ENCODE data around the gene PSMB2.
A peak's percentile ranks its signal among the peaks of the same experiment; 100 is the strongest.

The PSMB2 gene

DNA sequence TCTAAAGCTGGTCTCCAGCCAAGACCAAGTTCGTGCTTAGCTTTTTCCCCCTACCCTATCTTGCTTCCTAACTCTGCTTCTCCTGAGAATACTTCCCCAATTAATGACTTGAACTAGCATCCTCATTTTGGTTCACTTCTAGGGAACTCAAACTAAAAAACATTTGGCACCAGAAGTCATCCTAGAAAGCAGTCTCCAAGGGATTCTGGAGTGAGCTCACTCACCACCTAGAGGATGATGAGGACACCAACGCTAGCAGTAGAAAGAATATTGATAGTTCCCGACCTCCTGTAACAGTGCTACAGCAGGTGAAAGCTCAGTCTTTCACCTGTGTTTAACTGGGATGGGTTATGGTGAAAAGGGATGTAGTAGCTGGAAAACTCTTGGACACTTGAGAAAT, 4.7 kb upstream of the PSMB2 start:
- Histone ChIP-seq H3K36me3 (ENCODE audit: insufficient read depth, low read length) (no peaks in the 10 kb centered on the region), H3K4me3 (ENCODE audit: low read depth in 1 of 2, low read length in 2 of 2) (no peak overlapping the region), H3K4me1 (ENCODE audit: insufficient read depth, low read length) (peaks cover 7% of the 10 kb centered on the region; the same call in 1 of the 2 replicates), H4K20me1 (ENCODE audit: insufficient read depth, low read length) (no peaks in the 10 kb centered on the region), H3K9me3 (ENCODE audit: insufficient read depth, low read length, severe bottlenecking) (no peaks in the 10 kb centered on the region), H2AFZ (ENCODE audit: low read depth, low read length) (no peak overlapping the region), H3K9ac (ENCODE audit: low read depth, low read length) (no peak overlapping the region), H3K27me3 (ENCODE audit: insufficient read depth, low read length, poor library complexity) (peaks cover 17% of the 10 kb centered on the region), H3K79me2 (ENCODE audit: insufficient read depth, low read length) (peaks cover 7% of the 10 kb centered on the region), H3K4me2 (ENCODE audit: insufficient read depth, low read length) (no peak overlapping the region), H3K27ac (ENCODE audit: low read length) (no peak overlapping the region)
- DNase-seq (no peak), ATAC-seq (ENCODE audit: insufficient read depth, low read depth) (no peak)
- TF ChIP-seq, protein P1, sequence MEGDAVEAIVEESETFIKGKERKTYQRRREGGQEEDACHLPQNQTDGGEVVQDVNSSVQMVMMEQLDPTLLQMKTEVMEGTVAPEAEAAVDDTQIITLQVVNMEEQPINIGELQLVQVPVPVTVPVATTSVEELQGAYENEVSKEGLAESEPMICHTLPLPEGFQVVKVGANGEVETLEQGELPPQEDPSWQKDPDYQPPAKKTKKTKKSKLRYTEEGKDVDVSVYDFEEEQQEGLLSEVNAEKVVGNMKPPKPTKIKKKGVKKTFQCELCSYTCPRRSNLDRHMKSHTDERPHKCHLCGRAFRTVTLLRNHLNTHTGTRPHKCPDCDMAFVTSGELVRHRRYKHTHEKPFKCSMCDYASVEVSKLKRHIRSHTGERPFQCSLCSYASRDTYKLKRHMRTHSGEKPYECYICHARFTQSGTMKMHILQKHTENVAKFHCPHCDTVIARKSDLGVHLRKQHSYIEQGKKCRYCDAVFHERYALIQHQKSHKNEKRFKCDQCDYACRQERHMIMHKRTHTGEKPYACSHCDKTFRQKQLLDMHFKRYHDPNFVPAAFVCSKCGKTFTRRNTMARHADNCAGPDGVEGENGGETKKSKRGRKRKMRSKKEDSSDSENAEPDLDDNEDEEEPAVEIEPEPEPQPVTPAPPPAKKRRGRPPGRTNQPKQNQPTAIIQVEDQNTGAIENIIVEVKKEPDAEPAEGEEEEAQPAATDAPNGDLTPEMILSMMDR (IDR thresholded peaks at IDR 0.05; ENCODE audit: borderline replicate concordance, extremely low read depth, low read length, poor library complexity, severe bottlenecking), result peak; percentile 17
- no peak for TF ChIP-seq EZH2 (IDR thresholded peaks at IDR 0.05; ENCODE audit: borderline replicate concordance, low read depth, low read length, severe bottlenecking)

DNA sequence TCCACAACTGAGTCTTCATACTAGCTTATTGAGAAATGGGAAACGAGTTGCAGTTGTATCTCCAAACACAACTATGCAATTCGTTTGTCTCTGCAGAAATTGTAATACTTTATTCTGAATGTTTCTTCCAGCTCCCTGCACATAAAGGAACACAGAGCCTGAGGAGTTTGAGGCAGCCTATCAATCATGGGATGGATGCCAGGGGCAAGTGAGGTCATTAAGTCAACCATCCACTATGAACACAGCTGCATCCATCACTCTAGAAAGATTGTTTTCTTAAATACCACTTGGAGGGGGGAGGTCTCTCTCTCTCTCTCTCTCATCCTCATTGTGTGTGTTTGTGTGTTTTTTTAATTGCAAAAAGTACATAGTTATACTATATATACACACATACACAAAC, 2.9 kb upstream of the PSMB2 start:
- Histone ChIP-seq H3K4me3 (ENCODE audit: low read depth in 1 of 2, low read length in 2 of 2) (no peak overlapping the region), H3K79me2 (ENCODE audit: insufficient read depth, low read length) (peaks cover 25% of the 10 kb centered on the region), H3K9me3 (ENCODE audit: insufficient read depth, low read length, severe bottlenecking) (no peaks in the 10 kb centered on the region), H3K27me3 (ENCODE audit: insufficient read depth, low read length, poor library complexity) (peaks cover 17% of the 10 kb centered on the region), H4K20me1 (ENCODE audit: insufficient read depth, low read length) (peaks cover 14% of the 10 kb centered on the region; the same call in 1 of the 2 replicates), H3K27ac (ENCODE audit: low read length) (no peak overlapping the region), H3K4me1 (ENCODE audit: insufficient read depth, low read length) (peaks cover 22% of the 10 kb centered on the region), H3K36me3 (ENCODE audit: insufficient read depth, low read length) (0 out of 2 replicates have a peak, but pooled peaks cover 3% of the 10 kb centered on the region), H2AFZ (ENCODE audit: low read depth, low read length) (no peak overlapping the region), H3K4me2 (ENCODE audit: insufficient read depth, low read length) (no peak overlapping the region), H3K9ac (ENCODE audit: low read depth, low read length) (no peak overlapping the region)
- DNase-seq (no peak), ATAC-seq (ENCODE audit: insufficient read depth, low read depth) (no peak)
- no peak for TF ChIP-seq EZH2 (IDR thresholded peaks at IDR 0.05; ENCODE audit: borderline replicate concordance, low read depth, low read length, severe bottlenecking)
- TF ChIP-seq, protein P1 (IDR thresholded peaks at IDR 0.05; ENCODE audit: borderline replicate concordance, extremely low read depth, low read length, poor library complexity, severe bottlenecking), result no peak

DNA sequence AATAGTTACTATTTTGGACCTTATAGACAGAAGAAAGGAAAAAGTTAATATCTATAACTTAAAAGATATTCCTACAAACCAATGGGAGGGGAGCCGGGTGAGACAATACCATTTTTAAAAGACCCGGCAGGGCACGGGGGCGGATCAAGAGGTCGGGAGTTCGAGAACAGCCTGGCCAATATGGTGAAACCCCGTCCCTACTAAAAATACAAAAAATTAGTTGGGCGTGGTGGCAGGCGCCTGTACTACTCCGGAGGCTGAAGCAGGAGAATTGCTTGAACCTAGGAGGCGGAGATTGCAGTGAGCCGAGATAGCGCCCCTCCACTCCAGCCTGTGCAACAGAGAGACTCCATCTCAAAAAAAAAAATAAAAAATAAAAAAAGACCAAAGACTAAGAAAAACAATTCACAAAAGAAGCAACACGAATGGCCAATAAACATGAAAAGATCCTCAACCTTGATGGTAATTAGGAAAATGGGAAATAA, 1.2 kb upstream of the PSMB2 start:
- H3K79me2 ChIP-seq (ENCODE audit: insufficient read depth, low read length), result peaks cover 40% of the 10 kb centered on the region
- peak overlapping the region; percentile 93 for H3K4me2 ChIP-seq (ENCODE audit: insufficient read depth, low read length)
- peaks cover 17% of the 10 kb centered on the region for H3K27me3 ChIP-seq (ENCODE audit: insufficient read depth, low read length, poor library complexity)
- DNase-seq (peak; percentile 26), ATAC-seq (ENCODE audit: insufficient read depth, low read depth) (no peak)
- peak overlapping the region; percentile 90 for H2AFZ ChIP-seq (ENCODE audit: low read depth, low read length)
- TF ChIP-seq, protein P1 (IDR thresholded peaks at IDR 0.05; ENCODE audit: borderline replicate concordance, extremely low read depth, low read length, poor library complexity, severe bottlenecking), result no peak
- no peak for TF ChIP-seq EZH2 (IDR thresholded peaks at IDR 0.05; ENCODE audit: borderline replicate concordance, low read depth, low read length, severe bottlenecking)
- H4K20me1 ChIP-seq (ENCODE audit: insufficient read depth, low read length), result peaks cover 14% of the 10 kb centered on the region; the same call in 1 of the 2 replicates
- H3K36me3 ChIP-seq (ENCODE audit: insufficient read depth, low read length), result peaks cover 7% of the 10 kb centered on the region; the same call in 1 of the 2 replicates
- H3K4me1 ChIP-seq (ENCODE audit: insufficient read depth, low read length), result peaks cover 37% of the 10 kb centered on the region
- H3K9me3 ChIP-seq (ENCODE audit: insufficient read depth, low read length, severe bottlenecking), result no peaks in the 10 kb centered on the region
- peak overlapping the region; percentile 71 to 92; a peak in 3 of 4 replicates for H3K4me3 ChIP-seq (ENCODE audit: low read depth in 1 of 2, low read length in 2 of 2)
- H3K27ac ChIP-seq (ENCODE audit: low read length), result no peak overlapping the region
- peak overlapping the region; percentile 68 for H3K9ac ChIP-seq (ENCODE audit: low read depth, low read length)
